K562 (cell line): Measurements from ENCODE around the gene ANKS4B. TPM values are rescaled to one million over a fixed set of nuclear protein-coding genes. Genes with fewer than 3 reads are reported as not detected.

Source experiments
- KHSRP ChIP-seq: fragments of 450-650 bp; IDR thresholded peaks from 2 replicates; pipeline ENCODE4 v1.6.1; 2017
- KLF13 ChIP-seq: fragments of 450-650 bp; IDR thresholded peaks from 2 replicates; pipeline ENCODE4 v1.6.1; 2016; ENCODE audit warnings: missing genetic modification characterization, low read depth, mild to moderate bottlenecking, missing compliant biosample characterization, moderate library complexity, borderline replicate concordance
- MCM5 ChIP-seq: fragments of 450-650 bp; IDR thresholded peaks from 2 replicates; pipeline ENCODE4 v1.6.1; 2016; ENCODE audit warnings: low read depth
- MEF2D ChIP-seq: conservative IDR thresholded peaks from 2 replicates; pipeline ENCODE4 v1.6.1; 2016; ENCODE audit warnings: low read depth, missing genetic modification characterization, missing compliant biosample characterization
- NFIX ChIP-seq: fragments of 250-450 bp; sonication (Bioruptor Pico); IDR thresholded peaks from 2 replicates; pipeline ENCODE4 v1.4.0; 2020; ENCODE audit warnings: low read depth, mild to moderate bottlenecking, moderate library complexity
- NR4A1 ChIP-seq, 2 experiments: fragments of 250-450 bp in 1 of 2; fragments of 450-650 bp in 1 of 2; sonication (Bioruptor Pico) in 1 of 2; IDR thresholded peaks; 2 replicates each; pipeline versions ENCODE4 v1.4.0 to v1.6.1; 2016 to 2020; ENCODE audit warnings: mild to moderate bottlenecking in 2 of 2, missing compliant biosample characterization in 1 of 2, missing genetic modification characterization in 1 of 2, moderate library complexity in 1 of 2
- RAD21 ChIP-seq, 2 experiments: fragments of 250-450 bp in 1 of 2; fragments of 450-650 bp in 1 of 2; sonication (Bioruptor Pico) in 1 of 2; formaldehyde crosslinking in 1 of 2; IDR thresholded peaks in 1 of 2; conservative IDR thresholded peaks in 1 of 2; 2 replicates each; pipeline versions ENCODE4 v1.4.0 to v1.8.0; 2020 to 2022; ENCODE audit warnings: mild to moderate bottlenecking in 2 of 2, moderate library complexity in 1 of 2
- TAF1 ChIP-seq: IDR thresholded peaks from 2 replicates; pipeline ENCODE4 v1.6.1; 2011; ENCODE audit warnings: mild to moderate bottlenecking, low read length, moderate library complexity; ENCODE audit not compliant: insufficient read depth, control insufficient read depth, severe bottlenecking; ENCODE audit errors: extremely low read depth
- TAL1 ChIP-seq: fragments of 450-650 bp; IDR thresholded peaks from 2 replicates; pipeline ENCODE4 v1.6.1; 2016; ENCODE audit warnings: mild to moderate bottlenecking
- TSC22D4 ChIP-seq: fragments of 450-650 bp; IDR thresholded peaks from 2 replicates; pipeline ENCODE4 v1.6.1; 2016; ENCODE audit warnings: missing genetic modification characterization, missing biosample characterization, control low read depth
- ZC3H8 ChIP-seq: fragments of 450-650 bp; IDR thresholded peaks from 2 replicates; pipeline ENCODE4 v1.6.1; 2017
- polyA plus RNA-seq, 8 experiments: library from polyadenylated mRNA; depleted of rRNA in 4 of 8; stranded (reverse) in 5 of 8; unstranded in 3 of 8; fragments of >200 nt; fragmentation: Nextera tagmentation in 2 of 8; fragmentation: Illumina TruSeq in 1 of 8; extraction: Ambion mirVana in 2 of 8; extraction: Trizol in 1 of 8; gene quantifications; 2 replicates each; pipeline versions ENCODE4 v1.2.1 to v1.2.3, GENCODE V29; 2011 to 2014; ENCODE audit warnings: inconsistent platforms in 1 of 8, missing spikeins in 1 of 8
- total RNA-seq, 7 experiments: library from RNA; depleted of rRNA in 6 of 7; stranded (reverse); fragments of >200 nt in 6 of 7; fragmentation: Illumina TruSeq in 2 of 7; extraction: Trizol in 2 of 7; gene quantifications; 2 replicates each; pipeline versions ENCODE4 v1.2.1 to v1.2.3, GENCODE V29; 2011 to 2021; ENCODE audit warnings: low replicate concordance in 1 of 7
- TF ChIP-seq, protein P1 (sequence below), 2 experiments: fragments of 450-650 bp; IDR thresholded peaks; 2 replicates each; pipeline ENCODE4 v1.6.1; 2016; ENCODE audit warnings: mild to moderate bottlenecking in 2 of 2, borderline replicate concordance in 1 of 2, low read depth in 1 of 2, moderate library complexity in 1 of 2
- TF ChIP-seq, protein P2 (sequence below): fragments of 250-450 bp; sonication (Bioruptor Pico); IDR thresholded peaks from 2 replicates; pipeline ENCODE4 v1.5.0; 2021
- TF ChIP-seq, protein P3 (sequence below), 2 experiments: fragments of 450-650 bp in 1 of 2; sonication (generic) in 1 of 2; formaldehyde crosslinking; conservative IDR thresholded peaks; 2 replicates each; pipeline versions ENCODE4 v1.4.0 to v1.8.1; 2020 to 2022; ENCODE audit warnings: mild to moderate bottlenecking in 1 of 2, missing genetic modification reagents in 1 of 2
- TF ChIP-seq, protein P4 (sequence below): fragments of 250-450 bp; sonication (Bioruptor Pico); IDR thresholded peaks from 2 replicates; pipeline ENCODE4 v1.8.0; 2022; ENCODE audit warnings: moderate library complexity, mild to moderate bottlenecking, inconsistent platforms

The ANKS4B gene
- total and polyA plus RNA-seq, 9 of the 15 experiments (the other 6 are each of a cell fraction or from before 2014, with no cell fraction given): not detected

DNA sequence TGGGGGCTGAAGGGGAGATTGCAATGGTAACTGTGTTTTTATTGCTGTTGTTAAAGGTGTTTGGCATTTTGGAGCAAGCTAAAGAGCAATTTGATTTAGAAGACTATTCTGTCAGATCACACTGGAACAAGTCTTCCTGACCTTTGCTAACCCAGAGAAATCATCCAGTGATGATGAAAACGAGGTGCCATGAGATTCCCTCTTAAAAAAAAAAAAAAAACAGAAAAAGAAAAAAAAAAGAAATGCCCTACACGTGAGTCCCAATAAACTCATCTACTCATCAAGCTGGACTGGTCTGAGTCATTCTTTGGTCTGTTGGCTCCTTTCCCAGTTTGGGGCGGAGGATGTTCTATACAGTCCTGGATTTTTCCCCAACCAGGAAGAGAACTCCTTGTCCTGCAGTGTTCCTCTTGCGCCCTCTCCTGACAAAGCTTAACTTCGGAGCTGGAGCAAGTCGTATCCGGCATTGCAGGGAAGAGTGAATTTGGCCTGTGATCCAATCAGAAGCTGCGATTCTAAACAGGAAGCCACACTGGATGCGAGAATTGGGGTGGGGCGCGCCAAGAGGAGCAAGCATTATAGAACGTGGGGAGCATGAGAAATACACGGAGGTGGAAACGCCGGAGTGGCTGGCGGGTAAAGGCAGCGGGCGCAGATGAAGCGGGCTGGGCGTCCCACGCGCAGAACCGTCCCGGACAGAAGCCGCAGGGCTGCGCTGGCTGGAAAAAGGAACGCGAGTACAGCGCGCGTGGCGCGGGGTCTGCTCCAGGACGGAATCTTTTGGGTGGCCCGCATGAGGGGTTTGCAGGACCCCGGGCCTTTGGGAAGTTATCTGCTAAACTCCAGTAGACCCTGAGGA is 67.0 kb downstream of the ANKS4B start (continued):
- TF ChIP-seq, protein P1, sequence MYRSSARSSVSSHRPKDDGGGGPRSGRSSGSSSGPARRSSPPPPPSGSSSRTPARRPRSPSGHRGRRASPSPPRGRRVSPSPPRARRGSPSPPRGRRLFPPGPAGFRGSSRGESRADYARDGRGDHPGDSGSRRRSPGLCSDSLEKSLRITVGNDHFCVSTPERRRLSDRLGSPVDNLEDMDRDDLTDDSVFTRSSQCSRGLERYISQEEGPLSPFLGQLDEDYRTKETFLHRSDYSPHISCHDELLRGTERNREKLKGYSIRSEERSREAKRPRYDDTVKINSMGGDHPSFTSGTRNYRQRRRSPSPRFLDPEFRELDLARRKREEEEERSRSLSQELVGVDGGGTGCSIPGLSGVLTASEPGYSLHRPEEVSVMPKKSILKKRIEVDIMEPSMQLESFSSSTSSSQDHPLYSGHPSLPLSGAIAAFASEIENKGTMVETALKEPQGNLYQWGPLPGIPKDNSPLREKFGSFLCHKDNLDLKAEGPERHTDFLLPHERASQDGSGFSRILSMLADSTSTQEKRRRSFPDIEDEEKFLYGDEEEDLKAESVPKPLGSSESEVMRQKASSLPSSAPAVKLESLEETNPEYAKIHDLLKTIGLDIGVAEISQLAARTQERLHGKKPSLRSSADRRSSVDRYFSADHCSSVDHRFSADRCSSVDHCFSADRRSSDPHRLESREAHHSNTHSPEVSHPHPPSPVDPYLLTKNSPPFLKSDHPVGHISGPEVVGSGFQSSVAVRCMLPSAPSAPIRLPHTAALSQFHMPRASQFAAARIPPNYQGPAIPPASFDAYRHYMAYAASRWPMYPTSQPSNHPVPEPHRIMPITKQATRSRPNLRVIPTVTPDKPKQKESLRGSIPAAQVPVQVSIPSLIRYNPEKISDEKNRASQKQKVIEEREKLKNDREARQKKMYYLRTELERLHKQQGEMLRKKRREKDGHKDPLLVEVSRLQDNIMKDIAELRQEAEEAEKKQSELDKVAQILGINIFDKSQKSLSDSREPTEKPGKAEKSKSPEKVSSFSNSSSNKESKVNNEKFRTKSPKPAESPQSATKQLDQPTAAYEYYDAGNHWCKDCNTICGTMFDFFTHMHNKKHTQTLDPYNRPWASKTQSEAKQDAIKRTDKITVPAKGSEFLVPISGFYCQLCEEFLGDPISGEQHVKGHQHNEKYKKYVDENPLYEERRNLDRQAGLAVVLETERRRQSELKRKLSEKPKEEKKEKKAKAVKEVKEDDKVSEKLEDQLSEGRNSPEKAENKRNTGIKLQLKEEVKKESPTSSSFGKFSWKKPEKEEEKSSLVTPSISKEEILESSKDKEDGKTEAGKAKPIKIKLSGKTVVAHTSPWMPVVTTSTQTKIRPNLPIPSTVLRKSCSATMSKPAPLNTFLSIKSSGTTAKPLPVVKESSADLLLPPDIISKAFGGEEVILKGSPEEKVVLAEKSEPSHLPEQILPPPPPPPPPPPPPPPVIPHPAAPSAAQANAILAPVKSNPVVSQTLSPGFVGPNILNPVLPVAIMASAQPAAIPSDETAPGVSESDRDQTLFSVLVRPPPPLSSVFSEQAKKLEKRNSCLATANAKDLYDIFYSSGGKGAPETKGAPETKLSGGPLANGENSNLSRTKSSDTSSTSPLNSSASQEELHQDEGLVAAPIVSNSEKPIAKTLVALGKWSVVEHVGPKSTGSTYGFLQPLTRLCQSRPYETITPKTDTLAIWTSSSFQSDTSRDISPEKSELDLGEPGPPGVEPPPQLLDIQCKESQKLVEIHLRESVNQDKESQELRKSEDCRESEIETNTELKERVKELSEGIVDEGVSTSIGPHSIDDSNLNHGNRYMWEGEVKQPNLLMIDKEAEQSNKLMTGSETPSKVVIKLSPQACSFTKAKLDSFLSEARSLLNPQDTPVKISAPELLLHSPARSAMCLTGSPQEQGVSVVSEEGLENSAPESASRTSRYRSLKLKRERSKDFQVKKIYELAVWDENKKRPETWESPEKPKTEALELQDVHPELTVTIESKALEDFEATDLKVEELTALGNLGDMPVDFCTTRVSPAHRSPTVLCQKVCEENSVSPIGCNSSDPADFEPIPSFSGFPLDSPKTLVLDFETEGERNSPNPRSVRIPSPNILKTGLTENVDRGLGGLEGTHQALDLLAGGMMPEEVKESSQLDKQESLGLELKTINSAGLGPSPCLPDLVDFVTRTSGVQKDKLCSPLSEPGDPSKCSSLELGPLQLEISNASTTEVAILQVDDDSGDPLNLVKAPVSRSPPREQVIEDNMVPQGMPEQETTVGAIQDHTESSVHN (IDR thresholded peaks at IDR 0.05; ENCODE audit: borderline replicate concordance in 1 of 2, low read depth in 1 of 2): peak in 1 of 2 experiments; percentile 95; a peak in 2 of 4 replicates
- TF ChIP-seq, protein P2, sequence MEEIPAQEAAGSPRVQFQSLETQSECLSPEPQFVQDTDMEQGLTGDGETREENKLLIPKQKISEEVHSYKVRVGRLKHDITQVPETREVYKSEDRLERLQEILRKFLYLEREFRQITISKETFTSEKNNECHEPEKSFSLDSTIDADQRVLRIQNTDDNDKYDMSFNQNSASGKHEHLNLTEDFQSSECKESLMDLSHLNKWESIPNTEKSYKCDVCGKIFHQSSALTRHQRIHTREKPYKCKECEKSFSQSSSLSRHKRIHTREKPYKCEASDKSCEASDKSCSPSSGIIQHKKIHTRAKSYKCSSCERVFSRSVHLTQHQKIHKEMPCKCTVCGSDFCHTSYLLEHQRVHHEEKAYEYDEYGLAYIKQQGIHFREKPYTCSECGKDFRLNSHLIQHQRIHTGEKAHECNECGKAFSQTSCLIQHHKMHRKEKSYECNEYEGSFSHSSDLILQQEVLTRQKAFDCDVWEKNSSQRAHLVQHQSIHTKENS (CRISPR knock-in tag): no peak
- TF ChIP-seq RAD21 (CRISPR knock-in tag; conservative IDR thresholded peaks at IDR 0.05 in 1 of 2, IDR thresholded peaks at IDR 0.05 in 1 of 2) (peak; percentile 97), ZC3H8 (no peak), NFIX (CRISPR knock-in tag) (peak; percentile 32; the same call in 1 of the 2 replicates), KHSRP (no peak), MCM5 (no peak), TAL1 (0 out of 2 replicates have a peak, but pooled peaks have one; percentile 16), NR4A1 (CRISPR knock-in tag; IDR thresholded peaks at IDR 0.05) (no peak), NR4A1 (tag; IDR thresholded peaks at IDR 0.05) (no peak), TSC22D4 (tag) (no peak), KLF13 (tag) (no peak), TAF1 (peak; percentile 41), MEF2D (tag) (no peak)
- TF ChIP-seq, protein P3, sequence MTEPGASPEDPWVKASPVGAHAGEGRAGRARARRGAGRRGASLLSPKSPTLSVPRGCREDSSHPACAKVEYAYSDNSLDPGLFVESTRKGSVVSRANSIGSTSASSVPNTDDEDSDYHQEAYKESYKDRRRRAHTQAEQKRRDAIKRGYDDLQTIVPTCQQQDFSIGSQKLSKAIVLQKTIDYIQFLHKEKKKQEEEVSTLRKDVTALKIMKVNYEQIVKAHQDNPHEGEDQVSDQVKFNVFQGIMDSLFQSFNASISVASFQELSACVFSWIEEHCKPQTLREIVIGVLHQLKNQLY (CRISPR knock-in tag; conservative IDR thresholded peaks at IDR 0.05): no peak
- TF ChIP-seq, protein P4, sequence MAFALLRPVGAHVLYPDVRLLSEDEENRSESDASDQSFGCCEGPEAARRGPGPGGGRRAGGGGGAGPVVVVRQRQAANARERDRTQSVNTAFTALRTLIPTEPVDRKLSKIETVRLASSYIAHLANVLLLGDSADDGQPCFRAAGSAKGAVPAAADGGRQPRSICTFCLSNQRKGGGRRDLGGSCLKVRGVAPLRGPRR: no peak
